ENCODE results near the gene GYG2. TPM values are rescaled to one million over a fixed set of nuclear protein-coding genes. Genes with fewer than 3 reads are reported as not detected.
"Not testable (repeated sequence)": the region's sequence is repeated elsewhere in the genome, so short reads cannot be mapped to it uniquely, and the experiment has no call there.

The GYG2 gene
- total RNA-seq, 1 experiment from 2014 or later = 7.2 TPM

DNA sequence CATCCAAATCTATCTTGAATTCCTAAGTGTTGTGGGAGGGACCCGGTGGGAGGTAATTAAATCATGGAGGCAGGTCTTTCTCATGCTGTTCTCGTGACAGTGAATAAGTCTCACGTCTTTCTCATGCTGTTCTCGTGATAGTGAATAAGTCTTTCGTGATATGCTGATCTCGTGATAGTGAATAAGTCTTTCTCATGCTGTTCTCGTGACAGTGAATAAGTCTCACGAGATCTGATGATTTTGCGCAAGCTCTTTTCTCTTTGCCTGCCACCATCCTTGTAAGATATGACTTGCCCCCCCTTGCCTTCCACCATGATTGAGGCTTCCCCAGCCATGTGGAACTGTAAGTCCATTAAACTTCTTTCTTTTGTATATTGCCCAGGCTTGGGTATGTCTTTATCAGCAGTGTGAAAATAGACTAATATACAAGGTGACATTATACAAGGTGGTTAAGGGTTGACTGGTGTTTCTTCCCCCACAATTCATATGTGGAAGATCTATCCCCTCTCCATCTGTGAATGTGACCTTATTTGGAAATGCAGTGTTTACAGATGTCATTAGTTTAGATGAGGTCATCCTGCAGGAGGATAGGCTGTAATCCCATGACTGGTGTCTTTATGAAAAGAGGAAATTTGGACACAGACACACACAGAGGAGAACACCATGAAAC, 72.8 kb downstream of the GYG2 start:
- DNase-seq (ENCODE audit: low spot score) = peak; percentile 22

- DNase-seq (ENCODE audit: low spot score) = no peak
These were observed 74.1 kb downstream of the GYG2 start for GRCh38 chrX:2902841-2903240.

DNA sequence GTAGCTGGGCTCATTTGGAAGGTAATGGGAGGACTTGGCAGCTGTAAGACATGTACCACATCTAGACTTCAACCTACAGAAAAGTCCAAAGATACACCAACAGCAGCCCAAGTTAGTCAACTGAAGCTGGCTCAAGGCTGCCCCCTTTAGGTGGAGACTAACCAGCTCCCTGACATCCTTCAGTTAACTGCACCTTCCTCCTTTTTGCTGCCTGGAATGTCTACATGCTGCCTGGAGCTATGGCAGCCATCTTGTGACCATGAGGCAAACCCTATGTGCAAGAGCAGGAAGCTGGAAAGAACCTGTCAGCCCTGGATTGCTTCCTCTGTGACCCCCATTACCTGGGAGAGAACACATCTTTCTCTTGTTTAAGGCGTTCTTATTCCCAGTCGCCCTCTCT, 74.6 kb downstream of the GYG2 start:
- no peak for DNase-seq (ENCODE audit: low spot score)

DNA sequence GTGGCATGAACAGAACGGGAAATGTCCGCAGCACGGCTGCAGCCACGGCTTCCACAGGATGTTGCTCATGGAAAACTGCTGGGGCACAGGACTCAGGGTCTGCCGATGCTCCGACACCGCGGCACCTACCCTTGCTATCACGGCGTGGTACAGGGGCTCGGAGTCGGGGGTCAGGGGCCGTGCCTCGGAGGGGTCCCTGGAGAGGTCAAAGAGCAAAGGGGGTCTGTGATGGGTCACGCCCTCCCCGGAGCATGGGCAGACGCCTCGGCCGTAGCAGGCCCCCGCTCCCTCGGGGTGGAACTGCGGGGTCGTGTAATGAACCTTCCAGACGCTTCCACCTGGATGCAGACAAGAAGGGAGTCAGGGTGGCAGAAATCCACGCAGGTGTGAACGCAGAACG, 78.6 kb downstream of the GYG2 start:
- no peak for DNase-seq (ENCODE audit: low spot score)

DNA sequence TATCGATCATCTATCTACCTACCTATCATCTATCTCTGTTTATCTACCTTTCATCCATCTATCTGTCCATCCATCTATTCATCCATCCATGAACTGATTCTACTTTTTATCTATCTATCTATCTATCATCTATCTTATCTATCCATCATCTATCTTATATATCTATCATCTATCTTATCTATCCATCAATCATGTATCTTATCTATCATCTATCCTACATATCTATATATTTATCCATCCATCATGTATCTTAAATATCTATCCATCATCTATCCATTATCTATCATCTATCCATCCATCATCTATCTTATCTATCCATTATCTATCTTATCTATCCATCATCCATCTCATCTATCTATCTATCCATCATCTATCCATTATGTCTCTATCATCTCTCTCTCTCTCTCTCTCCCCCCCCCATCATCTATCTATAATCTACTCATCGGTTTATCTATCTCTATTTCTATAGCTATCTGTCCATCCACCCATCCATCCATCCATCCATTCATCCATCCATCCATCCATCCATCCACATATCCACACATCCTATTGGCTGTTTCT, 79.5 kb downstream of the GYG2 start:
- DNase-seq (ENCODE audit: low spot score) = no peak

DNA sequence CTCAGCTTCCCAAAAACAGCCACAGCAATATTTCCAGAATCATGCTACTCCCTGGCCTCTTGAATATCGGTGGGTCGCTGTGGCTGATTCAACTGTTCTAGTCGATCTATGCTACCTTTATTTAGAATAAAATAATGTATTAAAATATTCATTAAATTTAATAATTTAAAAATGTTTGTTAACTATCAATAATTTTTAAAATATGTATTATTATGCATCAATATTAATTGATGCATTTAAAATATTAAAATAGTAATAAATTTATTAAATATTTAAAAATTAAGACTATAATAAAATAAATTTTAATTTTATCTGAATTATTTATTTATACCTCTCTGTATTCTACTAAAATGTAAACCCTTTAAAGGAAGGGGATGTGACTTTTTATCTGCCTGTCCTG, 81.4 kb downstream of the GYG2 start:
- no peak for DNase-seq (ENCODE audit: low spot score)

- DNase-seq (ENCODE audit: low spot score) = no peak
These were observed 84.4 kb downstream of the GYG2 start for GRCh38 chrX:2913118-2913517.

GRCh38 chrX:2917767-2918166, 89.0 kb downstream of the GYG2 start:
- DNase-seq (ENCODE audit: low spot score) = no peak

DNA sequence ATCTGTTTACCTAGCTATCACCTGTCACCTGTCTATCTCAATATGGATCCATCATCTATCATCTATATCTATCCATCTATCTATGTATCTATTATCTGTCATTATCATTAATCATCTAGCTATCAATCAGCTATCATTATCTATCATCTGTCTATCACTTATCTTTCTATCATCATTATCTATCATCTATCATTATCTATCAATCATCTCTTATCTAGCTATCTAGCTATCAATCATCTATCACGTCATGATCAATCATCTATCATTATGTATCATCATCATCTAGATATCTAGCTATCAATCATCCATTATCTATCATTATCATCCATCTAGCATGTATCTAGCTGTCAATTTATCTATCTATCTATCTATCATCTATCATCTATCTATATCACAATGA, 92.5 kb downstream of the GYG2 start:
- DNase-seq (ENCODE audit: low spot score) = no peak

DNA sequence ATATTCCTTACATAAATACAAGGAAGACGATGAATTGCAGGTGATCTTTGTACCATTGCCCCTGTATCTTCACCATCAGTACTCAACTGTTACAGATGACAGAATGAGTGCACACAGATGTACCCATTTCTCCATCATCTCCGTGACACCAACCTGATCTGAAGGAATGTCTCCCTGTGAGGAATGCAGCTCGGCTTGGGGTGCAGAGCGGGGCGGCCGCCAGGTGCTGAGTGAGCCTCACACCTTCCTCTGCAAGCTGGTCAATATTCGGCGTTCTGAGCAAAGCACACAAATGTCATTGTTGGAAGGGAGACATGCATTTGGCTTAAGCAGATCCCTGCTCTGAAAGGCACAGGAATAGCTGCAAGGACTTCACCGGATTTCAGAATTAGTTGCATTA, 93.0 kb downstream of the GYG2 start:
- DNase-seq (ENCODE audit: low spot score) = no peak

DNA sequence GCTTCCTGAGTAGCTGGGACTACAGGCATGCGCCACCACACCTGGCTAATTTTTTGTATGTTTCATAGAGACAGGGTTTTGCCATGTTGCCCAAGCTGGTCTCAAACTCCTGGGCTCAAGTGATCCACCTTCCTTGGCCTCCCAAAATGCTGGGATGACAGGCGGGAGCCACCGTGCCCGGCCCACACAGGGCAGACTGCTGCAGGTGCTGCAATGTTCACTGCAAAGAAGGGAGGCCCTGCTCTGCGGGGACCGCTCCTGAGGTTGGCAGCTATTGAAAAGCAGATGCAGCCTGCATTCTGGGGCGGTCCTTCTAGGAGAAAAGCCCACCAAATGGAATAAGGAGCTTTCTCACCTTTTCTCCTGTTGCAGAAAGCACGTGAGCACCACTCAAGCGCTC, 95.4 kb downstream of the GYG2 start:
- DNase-seq (ENCODE audit: low spot score) = no peak

GRCh38 chrX:2926255-2926654, 97.5 kb downstream of the GYG2 start:
- DNase-seq (ENCODE audit: low spot score) = not testable (repeated sequence)

DNA sequence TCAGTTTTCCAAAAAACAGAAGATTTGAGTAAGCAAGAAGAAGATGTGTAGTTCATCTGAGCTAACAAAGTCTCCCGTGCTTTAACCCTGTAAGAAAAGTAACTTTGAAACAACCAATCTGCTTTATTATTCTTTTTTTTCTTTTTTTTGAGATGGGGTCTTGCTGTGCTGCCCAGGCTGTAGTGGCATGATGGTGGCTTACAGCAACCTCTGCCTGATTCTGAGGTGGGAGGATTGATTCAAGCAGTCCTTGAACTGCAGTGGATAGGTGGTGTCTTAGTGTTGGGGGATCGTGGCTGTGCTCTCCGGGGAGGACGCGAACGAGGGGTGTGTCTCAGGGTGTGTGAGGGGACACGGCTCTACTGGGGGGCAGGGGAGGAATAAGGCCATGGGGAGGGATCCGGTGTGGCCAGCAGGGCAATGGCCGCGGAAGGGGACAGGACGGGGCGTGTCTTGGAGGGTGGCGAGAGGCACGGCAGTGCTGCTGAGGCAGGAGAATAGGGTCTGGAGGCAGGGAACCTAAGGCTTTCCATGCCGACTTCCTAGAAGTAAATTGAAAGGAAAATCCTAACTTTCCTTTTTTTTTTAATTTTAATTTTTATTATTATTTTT, 98.0 kb downstream of the GYG2 start:
- DNase-seq (ENCODE audit: low spot score) = no peak

- no peak for DNase-seq (ENCODE audit: low spot score)
These were observed 99.5 kb downstream of the GYG2 start for GRCh38 chrX:2928191-2928582.

DNA sequence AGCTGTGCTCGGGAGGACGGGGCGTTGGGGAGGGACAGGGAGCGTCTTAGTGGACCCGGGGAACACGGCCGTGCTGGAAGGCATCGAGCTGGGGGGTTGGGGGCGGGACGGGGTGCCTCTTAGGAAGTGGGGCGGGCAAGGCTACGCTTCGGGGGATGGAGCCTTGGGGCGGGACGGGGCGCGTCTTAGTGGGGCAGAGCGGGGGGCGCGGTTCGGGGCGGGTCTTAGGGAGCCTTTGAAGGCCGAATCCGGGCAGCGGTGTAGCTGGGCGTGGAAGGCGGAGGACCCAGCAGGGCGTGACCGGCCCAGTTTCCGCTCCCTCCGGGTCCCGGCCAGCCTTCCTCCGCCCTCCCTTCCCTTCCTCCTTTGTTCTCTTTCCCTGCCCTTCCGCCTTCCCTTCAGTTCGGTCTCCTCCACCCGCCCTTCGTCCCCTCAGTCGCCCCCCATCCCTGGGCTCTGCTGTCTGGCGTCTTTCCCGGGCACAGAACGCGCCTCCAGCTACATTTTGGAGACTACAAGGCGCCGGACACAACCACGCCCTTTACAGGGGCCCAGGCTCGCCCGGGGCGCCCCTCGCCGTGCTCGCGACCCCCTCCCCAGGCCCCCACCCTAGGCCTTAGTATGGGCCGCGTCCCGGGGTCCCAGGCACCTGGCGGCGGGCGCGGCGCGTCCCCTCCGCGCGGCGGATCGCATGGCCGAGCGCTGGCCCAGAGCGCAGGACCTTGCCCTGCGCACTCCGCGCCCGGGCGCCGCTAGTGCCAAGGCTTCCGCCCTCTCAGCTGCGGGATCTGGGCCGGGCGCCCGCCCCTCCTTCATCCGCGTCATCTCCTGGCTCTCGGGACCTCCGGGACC, 100.1 kb downstream of the GYG2 start, which contains the start of gene ARSD:
Gene ARSD (minus strand): TSS at position 757 of the 852 bp plus-strand sequence. CDS start 64 bp downstream, at position 693.
- DNase-seq (ENCODE audit: low spot score) = peak; percentile 94

- no peak for DNase-seq (ENCODE audit: low spot score)
These were observed 102.4 kb downstream of the GYG2 start for GRCh38 chrX:2931155-2931554.

DNA sequence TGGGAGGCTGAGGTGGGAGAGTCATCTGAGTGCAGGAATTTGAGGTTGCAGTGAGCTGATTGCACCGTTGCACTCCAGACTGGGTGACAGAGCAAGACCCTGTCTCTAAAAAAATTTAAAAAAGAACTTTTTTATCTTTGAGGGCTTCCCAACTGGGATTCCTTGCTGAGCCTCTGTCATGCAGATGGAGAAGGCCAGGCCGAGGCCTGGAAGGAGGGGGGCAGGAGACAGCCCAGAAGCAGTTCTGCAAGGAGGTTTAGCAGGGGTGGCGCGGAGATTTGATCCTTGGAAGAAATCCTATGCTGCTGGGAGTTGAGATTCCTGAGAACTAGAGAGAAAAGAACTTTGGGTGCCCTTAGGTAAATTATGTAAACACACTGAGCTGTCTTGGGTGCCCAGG, 102.9 kb downstream of the GYG2 start:
- no peak for DNase-seq (ENCODE audit: low spot score)

Other genes starting within 250 kb of the GYG2 start
- 464 and 705 TPM in 2 replicates for gene CD99, start 137.6 kb upstream of the GYG2 start, total RNA-seq (2014; rRNA removed; shearing (Covaris generic))
- gene XG, start 76.9 kb upstream of the GYG2 start, total RNA-seq (2014; rRNA removed; shearing (Covaris generic)) = not detected in 2 replicates
- gene ARSD, start 100.4 kb downstream of the GYG2 start, total RNA-seq (2014; rRNA removed; shearing (Covaris generic)) = 17.7 and 32.0 TPM in 2 replicates
- not detected in 2 replicates for gene ARSH, start 177.6 kb downstream of the GYG2 start, total RNA-seq (2014; rRNA removed; shearing (Covaris generic))
- not detected in 2 replicates for gene ARSF, start 212.5 kb downstream of the GYG2 start, total RNA-seq (2014; rRNA removed; shearing (Covaris generic))